CD4-positive, alpha-beta T cell treated with Interleukin-15 for 4 hours (primary cell): Measurements from ENCODE around the gene DNAJC10.
A peak's percentile ranks its signal among the peaks of the same experiment; 100 is the strongest.
"Not testable (repeated sequence)": the region's sequence is repeated elsewhere in the genome, so short reads cannot be mapped to it uniquely, and the experiment has no call there.

Experiments
- DNase-seq: peaks from one replicate; pipeline ENCODE4 v3.0.0-alpha.2; 2020; ENCODE audit warnings: low spot score

The DNAJC10 gene, protein sequence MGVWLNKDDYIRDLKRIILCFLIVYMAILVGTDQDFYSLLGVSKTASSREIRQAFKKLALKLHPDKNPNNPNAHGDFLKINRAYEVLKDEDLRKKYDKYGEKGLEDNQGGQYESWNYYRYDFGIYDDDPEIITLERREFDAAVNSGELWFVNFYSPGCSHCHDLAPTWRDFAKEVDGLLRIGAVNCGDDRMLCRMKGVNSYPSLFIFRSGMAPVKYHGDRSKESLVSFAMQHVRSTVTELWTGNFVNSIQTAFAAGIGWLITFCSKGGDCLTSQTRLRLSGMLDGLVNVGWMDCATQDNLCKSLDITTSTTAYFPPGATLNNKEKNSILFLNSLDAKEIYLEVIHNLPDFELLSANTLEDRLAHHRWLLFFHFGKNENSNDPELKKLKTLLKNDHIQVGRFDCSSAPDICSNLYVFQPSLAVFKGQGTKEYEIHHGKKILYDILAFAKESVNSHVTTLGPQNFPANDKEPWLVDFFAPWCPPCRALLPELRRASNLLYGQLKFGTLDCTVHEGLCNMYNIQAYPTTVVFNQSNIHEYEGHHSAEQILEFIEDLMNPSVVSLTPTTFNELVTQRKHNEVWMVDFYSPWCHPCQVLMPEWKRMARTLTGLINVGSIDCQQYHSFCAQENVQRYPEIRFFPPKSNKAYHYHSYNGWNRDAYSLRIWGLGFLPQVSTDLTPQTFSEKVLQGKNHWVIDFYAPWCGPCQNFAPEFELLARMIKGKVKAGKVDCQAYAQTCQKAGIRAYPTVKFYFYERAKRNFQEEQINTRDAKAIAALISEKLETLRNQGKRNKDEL

GRCh38 chr2:182715892-182716649 is at the start of gene DNAJC10:
DNAJC10 (plus strand) TSS chr2:182716257; CDS start chr2:182718087, 1,830 bp downstream.
- DNase-seq = peak; percentile 88

- peak; percentile 40 for DNase-seq
Measured at GRCh38 chr2:182666674-182667314, 49.3 kb upstream of the DNAJC10 start.

- no peak for DNase-seq
Measured at GRCh38 chr2:182667315-182667695, 48.8 kb upstream of the DNAJC10 start.

- DNase-seq = no peak
Measured at GRCh38 chr2:182668671-182669070, 47.4 kb upstream of the DNAJC10 start.

DNA sequence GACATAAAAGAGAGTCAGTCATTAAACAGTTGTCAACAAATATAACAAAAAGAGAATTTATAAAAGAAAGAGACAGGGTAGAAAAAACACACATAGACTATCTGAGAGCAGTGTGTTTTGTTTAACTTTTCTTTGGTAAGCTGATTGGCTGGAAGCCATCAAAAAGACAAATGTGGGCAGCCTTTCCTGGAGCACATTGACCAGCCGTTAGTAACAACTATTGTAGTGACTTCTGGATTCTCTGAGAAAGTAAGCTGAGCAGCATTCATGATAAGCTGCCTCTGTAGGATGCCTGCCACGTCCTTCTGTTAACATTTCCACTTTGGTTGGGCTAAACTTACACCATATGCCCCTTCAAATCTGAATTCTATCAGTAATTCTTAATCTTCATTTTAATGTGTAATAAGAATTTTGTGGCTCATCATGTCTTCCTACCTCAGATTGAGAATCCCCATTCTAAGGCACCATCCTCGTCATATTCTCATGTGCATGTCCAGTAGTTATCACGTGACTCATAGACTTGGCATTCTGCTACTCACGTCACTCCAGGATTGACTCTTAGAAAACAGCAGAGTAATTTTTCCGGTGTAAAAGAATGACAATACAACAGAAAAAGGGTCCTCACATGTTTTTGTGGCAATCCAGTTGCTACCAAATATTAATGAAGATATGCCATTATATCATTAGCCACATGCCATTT is 43.4 kb upstream of the DNAJC10 start:
- DNase-seq = no peak

DNA sequence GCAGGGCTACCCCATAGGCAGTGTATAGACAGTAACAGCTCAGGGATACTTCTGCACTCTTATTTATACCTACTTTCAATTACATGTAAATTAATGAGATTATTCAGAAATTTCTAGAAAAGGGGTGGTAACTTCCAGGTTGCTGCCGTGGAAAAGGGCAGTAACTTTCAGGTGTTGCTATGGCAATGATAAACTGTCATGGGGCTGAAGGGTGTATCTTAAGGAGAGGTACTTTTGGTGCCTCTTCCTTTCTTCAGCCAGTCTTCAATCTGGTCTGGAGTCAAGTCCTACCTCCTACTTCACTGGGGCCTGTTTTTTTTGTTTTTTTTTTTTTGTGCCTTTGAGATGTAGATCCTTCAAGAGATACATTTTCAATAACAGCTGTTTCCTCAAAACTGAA is 35.2 kb upstream of the DNAJC10 start:
- no peak for DNase-seq

- no peak for DNase-seq
Measured at GRCh38 chr2:182682210-182682609, 33.8 kb upstream of the DNAJC10 start.

DNA sequence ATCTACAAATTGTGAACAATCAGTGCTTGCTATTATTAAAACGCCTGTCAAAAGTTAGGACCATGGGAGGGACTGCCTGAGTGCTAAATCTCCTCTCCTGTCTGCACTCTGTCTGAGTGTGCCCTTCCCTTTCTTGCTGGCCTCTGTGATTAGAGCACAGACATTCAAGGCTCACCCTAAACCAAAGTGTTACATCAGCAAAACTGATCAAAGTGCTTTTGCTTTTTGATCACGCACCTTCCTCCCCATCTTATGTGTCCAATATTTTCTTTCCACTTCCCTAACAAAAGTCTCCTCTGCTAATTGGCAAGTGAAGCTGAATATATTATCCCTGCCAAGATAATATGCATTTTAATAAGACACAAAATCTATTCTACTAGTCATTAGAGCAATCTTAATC is 30.5 kb upstream of the DNAJC10 start:
- no peak for DNase-seq

- DNase-seq = not testable (repeated sequence)
Measured at GRCh38 chr2:182686763-182687162, 29.3 kb upstream of the DNAJC10 start.

GRCh38 chr2:182694189-182694588 is 21.9 kb upstream of the DNAJC10 start:
- no peak for DNase-seq

- DNase-seq = no peak
Measured at GRCh38 chr2:182695776-182696175, 20.3 kb upstream of the DNAJC10 start.

DNA sequence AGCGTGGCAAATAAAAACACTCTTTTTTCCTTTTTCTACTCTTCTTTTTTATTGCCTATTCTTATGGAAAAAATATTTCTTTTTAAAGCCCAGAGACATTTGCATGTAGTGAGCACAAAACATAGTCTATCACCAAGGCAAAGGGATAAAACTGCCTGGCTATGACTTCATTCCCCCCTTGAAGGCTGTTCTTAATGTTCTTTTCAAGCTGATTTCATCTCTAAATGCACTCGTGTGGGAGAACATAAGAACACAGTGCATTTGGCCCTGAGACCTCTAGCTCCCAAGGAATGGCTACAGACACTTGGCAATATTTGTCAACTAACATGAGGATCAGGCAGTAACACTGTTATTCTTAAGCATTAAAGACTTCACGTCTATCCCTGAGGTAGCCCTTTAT is 17.4 kb upstream of the DNAJC10 start:
- no peak for DNase-seq

GRCh38 chr2:182705761-182706160 is 10.3 kb upstream of the DNAJC10 start:
- DNase-seq = no peak

DNA sequence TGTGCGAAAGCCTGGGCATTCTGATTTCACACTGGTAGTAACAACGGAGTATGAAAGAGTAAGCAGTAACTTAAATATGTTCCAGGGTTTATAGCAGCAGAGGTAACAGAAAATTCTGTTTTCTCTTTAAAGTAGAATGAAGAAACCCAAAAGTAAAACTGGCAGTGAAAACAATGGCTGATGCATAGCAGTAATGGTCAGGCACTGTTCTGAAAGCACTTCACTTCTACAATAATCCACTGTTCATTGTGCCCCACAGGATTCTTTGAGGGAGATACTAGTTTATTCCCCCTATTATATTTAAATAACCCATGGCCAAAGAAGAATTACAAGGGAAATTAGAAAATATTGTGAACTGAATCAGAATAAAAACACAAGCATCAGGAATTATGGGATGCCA is 9.3 kb upstream of the DNAJC10 start:
- no peak for DNase-seq

GRCh38 chr2:182713601-182714000 is 2.5 kb upstream of the DNAJC10 start:
- no peak for DNase-seq

DNA sequence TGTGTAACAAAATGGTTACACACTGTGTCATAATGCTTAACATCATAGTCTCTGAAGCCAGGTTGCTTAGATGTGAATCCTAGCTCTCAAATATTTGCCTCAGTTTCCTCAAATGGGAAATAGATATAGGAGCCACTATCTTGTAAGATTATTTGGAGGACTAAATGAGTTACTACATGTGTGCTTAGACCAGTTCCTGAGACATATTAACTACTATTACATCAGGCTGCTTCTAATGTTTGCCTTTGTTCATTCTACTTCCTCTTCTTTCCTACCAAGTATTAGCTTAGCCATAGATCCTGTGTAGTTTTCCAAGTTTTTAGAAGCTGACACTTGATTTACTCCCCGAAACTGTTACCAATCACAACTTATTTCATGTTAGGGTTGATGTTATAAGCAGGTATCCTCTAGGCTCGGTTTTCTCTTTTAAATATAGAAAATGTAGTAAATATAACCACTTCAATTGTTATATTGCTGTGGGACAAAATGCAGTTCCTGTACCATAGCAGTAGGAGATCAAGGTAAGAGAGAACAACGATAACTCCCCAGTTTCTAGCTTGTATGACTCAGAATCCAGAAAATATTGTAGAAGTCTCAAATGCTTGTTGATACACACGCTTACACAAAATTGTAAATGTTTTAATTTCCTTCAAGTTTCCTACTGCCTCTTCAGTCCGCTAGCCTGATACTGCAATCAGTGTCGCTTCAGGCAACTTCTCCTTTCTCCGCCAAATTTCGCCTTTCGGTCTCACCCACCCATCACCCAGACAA is 751 bp upstream of the DNAJC10 start:
- no peak for DNase-seq

DNA sequence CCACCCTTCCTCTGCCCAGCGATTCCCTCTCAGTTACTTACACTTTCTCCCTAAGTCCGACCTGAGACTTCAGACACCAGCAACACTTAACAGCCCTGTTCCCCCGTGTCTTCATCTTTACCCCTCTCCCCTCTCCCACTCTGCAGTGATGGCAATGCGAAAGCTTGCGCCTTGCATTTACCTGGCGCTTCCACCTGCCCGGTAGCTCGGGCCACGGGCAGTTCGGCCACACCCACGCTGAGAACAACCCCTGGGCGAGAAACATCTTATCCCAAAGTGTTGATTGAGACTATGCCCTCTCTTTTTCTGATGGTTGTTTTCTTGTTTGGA is 558 bp downstream of the DNAJC10 start:
- DNase-seq = no peak

DNA sequence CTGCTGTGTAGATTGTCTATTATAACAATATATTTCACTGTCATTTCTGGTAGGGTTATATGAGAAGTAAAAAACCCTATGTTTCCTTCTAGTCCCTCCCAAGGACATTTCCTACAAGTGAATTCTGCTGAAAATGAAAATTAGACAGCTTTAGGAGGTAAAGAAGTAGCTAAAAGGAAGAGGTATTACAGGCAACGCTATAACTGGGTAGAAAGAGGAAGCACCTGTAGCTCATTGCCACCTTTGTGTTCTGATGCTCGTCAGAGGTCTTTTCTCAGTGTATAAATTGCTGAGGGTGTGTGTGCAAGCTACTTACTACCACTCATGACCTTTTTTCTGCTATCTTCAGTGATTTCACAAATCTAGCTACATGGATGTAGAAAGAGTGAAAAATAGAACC is 1.4 kb downstream of the DNAJC10 start:
- DNase-seq = no peak

GRCh38 chr2:182717816-182718215 is 1.8 kb downstream of the DNAJC10 start:
- DNase-seq = no peak

DNA sequence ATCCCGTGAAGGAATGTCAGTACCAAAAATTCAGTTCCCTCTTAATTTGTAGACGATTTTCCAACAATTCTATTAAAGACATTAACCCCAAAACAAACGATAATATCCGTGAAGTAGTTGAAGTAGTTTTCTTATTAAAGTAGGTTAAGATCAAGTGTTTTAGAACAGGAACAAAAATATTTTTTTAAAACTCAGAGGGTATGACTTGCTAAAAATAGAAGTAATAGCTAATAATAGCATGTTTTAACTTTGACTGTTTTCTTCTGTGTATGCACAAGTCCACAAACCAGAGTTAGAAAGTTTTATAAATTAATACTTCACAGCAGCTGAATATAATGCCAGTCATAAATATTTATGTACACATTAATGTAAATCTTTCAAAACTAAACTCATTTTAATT is 2.4 kb downstream of the DNAJC10 start:
- no peak for DNase-seq

DNA sequence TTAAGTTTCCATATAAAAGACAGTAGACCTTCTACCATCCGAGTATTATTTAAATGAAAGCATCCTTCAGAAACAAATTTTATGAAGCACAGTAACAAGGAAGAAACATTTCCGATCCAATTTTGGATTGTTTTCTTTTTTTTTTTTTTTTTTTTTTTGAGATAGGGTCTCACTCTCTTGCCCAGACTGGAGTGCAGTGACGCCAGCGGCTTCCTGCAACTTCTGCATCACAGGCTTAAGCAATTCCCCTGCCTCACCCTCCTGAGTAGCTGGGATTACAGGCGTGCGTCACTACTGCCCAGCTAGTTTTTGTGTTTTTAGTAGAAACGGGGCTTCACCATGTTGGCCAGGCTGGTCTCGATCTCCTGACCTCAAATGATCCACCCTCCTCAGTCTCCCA is 3.1 kb downstream of the DNAJC10 start:
- not testable (repeated sequence) for DNase-seq
